ENCODE results near the gene C11orf42.

C11orf42 gene

GRCh38 chr11:6197466-6198200 lies 7.7 kb upstream of the C11orf42 start:
- no peak for FAIRE-seq
- no peak for TF ChIP-seq CTCF (IDR thresholded peaks at IDR 0.05; ENCODE audit: insufficient read depth, missing control alignments)
- DNase-seq (ENCODE audit: insufficient read length, low spot score) = no peak

GRCh38 chr11:6199174-6199810 lies 6.1 kb upstream of the C11orf42 start, which contains the start of gene OR52W1:
TSS of gene OR52W1 (plus strand) at chr11:6199224. CDS start at chr11:6199224, 0 bp downstream.
- no peak for TF ChIP-seq CTCF (IDR thresholded peaks at IDR 0.05; ENCODE audit: insufficient read depth, missing control alignments)
- DNase-seq (ENCODE audit: insufficient read length, low spot score) = no peak
- FAIRE-seq = no peak

- FAIRE-seq (no peak), DNase-seq (ENCODE audit: insufficient read length, low spot score) (no peak)
Measured at GRCh38 chr11:6200975-6201374, 4.4 kb upstream of the C11orf42 start.

GRCh38 chr11:6201481-6201880 lies 3.9 kb upstream of the C11orf42 start:
- DNase-seq (ENCODE audit: insufficient read length, low spot score) (no peak), FAIRE-seq (no peak)
- TF ChIP-seq CTCF (IDR thresholded peaks at IDR 0.05; ENCODE audit: insufficient read depth, missing control alignments) = no peak

More at GRCh38 chr11:6200975-6201374, 4.4 kb upstream of the C11orf42 start:
- no peak for TF ChIP-seq CTCF (IDR thresholded peaks at IDR 0.05; ENCODE audit: insufficient read depth, missing control alignments)

- DNase-seq (ENCODE audit: insufficient read length, low spot score) = no peak
- TF ChIP-seq CTCF (IDR thresholded peaks at IDR 0.05; ENCODE audit: insufficient read depth, missing control alignments) = no peak
- FAIRE-seq = no peak
Measured at GRCh38 chr11:6202041-6202440, 3.3 kb upstream of the C11orf42 start.

- no peak for TF ChIP-seq CTCF (IDR thresholded peaks at IDR 0.05; ENCODE audit: insufficient read depth, missing control alignments)
- FAIRE-seq (no peak), DNase-seq (ENCODE audit: insufficient read length, low spot score) (no peak)
Measured at GRCh38 chr11:6203327-6203726, 2.0 kb upstream of the C11orf42 start.

- no peak for TF ChIP-seq CTCF (IDR thresholded peaks at IDR 0.05; ENCODE audit: insufficient read depth, missing control alignments)
- DNase-seq (ENCODE audit: insufficient read length, low spot score) (no peak), FAIRE-seq (no peak)
Measured at GRCh38 chr11:6204706-6205105, 651 bp upstream of the C11orf42 start.

All from D721Med (cell line).